ENCODE results near the gene UVRAG.
A peak's percentile ranks its signal among the peaks of the same experiment; 100 is the strongest.

UVRAG gene

GRCh38 chr11:76172583-76172982 is 357.6 kb downstream of the UVRAG start:
- no peak for DNase-seq (ENCODE audit: low spot score)

- DNase-seq (ENCODE audit: low spot score): no peak
Measured at GRCh38 chr11:76173663-76174062, 358.7 kb downstream of the UVRAG start.

- DNase-seq (ENCODE audit: low spot score): no peak
Measured at GRCh38 chr11:76174330-76174729, 359.3 kb downstream of the UVRAG start.

GRCh38 chr11:76175783-76176182 is 360.8 kb downstream of the UVRAG start:
- DNase-seq (ENCODE audit: low spot score): no peak

GRCh38 chr11:76176463-76176862 is 361.5 kb downstream of the UVRAG start:
- DNase-seq (ENCODE audit: low spot score): no peak

- DNase-seq (ENCODE audit: low spot score): no peak
Measured at GRCh38 chr11:76177250-76177686, 362.3 kb downstream of the UVRAG start.

- DNase-seq (ENCODE audit: low spot score): no peak
Measured at GRCh38 chr11:76179147-76179546, 364.1 kb downstream of the UVRAG start.

- DNase-seq (ENCODE audit: low spot score): no peak
Measured at GRCh38 chr11:76181371-76181770, 366.4 kb downstream of the UVRAG start.

- DNase-seq (ENCODE audit: low spot score): no peak
Measured at GRCh38 chr11:76184551-76184993, 369.6 kb downstream of the UVRAG start.

- DNase-seq (ENCODE audit: low spot score): no peak
Measured at GRCh38 chr11:76185511-76185910, 370.5 kb downstream of the UVRAG start.

GRCh38 chr11:76185931-76186401 is 371.0 kb downstream of the UVRAG start:
- peak; percentile 60 for DNase-seq (ENCODE audit: low spot score)

GRCh38 chr11:76186776-76187279 is 371.8 kb downstream of the UVRAG start:
- no peak for DNase-seq (ENCODE audit: low spot score)

- DNase-seq (ENCODE audit: low spot score): no peak
Measured at GRCh38 chr11:76188873-76189272, 373.9 kb downstream of the UVRAG start.

- no peak for DNase-seq (ENCODE audit: low spot score)
Measured at GRCh38 chr11:76189682-76190081, 374.7 kb downstream of the UVRAG start.

GRCh38 chr11:76190376-76190775 is 375.4 kb downstream of the UVRAG start:
- no peak for DNase-seq (ENCODE audit: low spot score)

Measured in hepatic stellate cell (primary cell).